GM10248 (cell line): ENCODE results near the gene LASP1.

ENCODE experiments used
- CTCF ChIA-PET: fragments of 300-600 bp; sonication (Branson Sonifier 250); formaldehyde crosslinking; extraction: SDS; loops from one replicate; lab custom pipeline; 2021; ENCODE audit warnings: antibody characterized with exemption; lab: Yijun Ruan, JAX
- POLR2A ChIA-PET: fragments of 350-650 bp; sonication (Branson Sonifier 250); formaldehyde crosslinking; extraction: SDS; loops from one replicate; lab custom pipeline; 2020; ENCODE audit warnings: antibody characterized with exemption; lab: Yijun Ruan, JAX
- DNase-seq: peaks from one replicate; pipeline ENCODE4 v3.0.0; 2012; ENCODE audit errors: extremely low spot score
- CTCF ChIP-seq: IDR thresholded peaks from 2 replicates; pipeline ENCODE4 v1.5.1; 2012; ENCODE audit warnings: mild to moderate bottlenecking, low read depth; ENCODE audit errors: extremely low read depth, missing control alignments, control extremely low read depth

LASP1 gene

GRCh38 chr17:38892620-38893019 lies 22.8 kb downstream of the LASP1 start:
- no peak for DNase-seq
- no peak for TF ChIP-seq CTCF
- ChIA-PET CTCF (no interaction called here), POLR2A (interaction anchor here (0.6 to 1.5 kb wide), 2 partner anchors 23 to 1055 kb away, joined by 4 to 6 read pairs; partner anchors contain the start of gene LASP1)

- TF ChIP-seq CTCF = no peak
- ChIA-PET POLR2A (interaction anchor here (0.6 to 1.5 kb wide), 3 partner anchors 23 to 1056 kb away, joined by 3 to 6 read pairs (median 4); partner anchors contain the start of genes LASP1 and RPL23), CTCF (interaction anchor here (0.9 to 1.7 kb wide), 4 partner anchors 13 to 260 kb away, joined by 3 to 4 read pairs (median 3); no protein-coding TSS in a partner anchor)
- DNase-seq = no peak
Observed at GRCh38 chr17:38893113-38893512, 23.3 kb downstream of the LASP1 start.

GRCh38 chr17:38893607-38894006 lies 23.7 kb downstream of the LASP1 start:
- POLR2A ChIA-PET = interaction anchor here (0.7 to 1.5 kb wide), 2 partner anchors 24 to 40 kb away, joined by 3 to 4 read pairs; partner anchors contain the start of genes LASP1 and RPL23
- CTCF ChIA-PET = interaction anchor here (0.9 to 1.7 kb wide), 4 partner anchors 13 to 259 kb away, joined by 3 to 4 read pairs (median 3); no protein-coding TSS in a partner anchor
- TF ChIP-seq CTCF = no peak
- no peak for DNase-seq

- TF ChIP-seq CTCF = no peak
- POLR2A ChIA-PET = interaction anchor here (0.7 to 1.5 kb wide), 2 partner anchors 25 to 49 kb away, joined by 3 to 4 read pairs; partner anchors contain the start of gene LASP1
- no peak for DNase-seq
- CTCF ChIA-PET = interaction anchor here (0.9 to 1.7 kb wide), 4 partner anchors 12 to 258 kb away, joined by 3 to 4 read pairs (median 3); no protein-coding TSS in a partner anchor
Observed at GRCh38 chr17:38894276-38894675, 24.4 kb downstream of the LASP1 start.

GRCh38 chr17:38896346-38896954 lies 26.6 kb downstream of the LASP1 start:
- CTCF ChIA-PET = interaction anchor here (1.7 to 3.3 kb wide), 2 partner anchors 11 to 29 kb away, joined by 5 to 9 read pairs; partner anchors contain the start of gene LASP1NB
- no peak for DNase-seq
- no peak for TF ChIP-seq CTCF
- POLR2A ChIA-PET = no interaction called here

GRCh38 chr17:38897176-38897575 lies 27.3 kb downstream of the LASP1 start:
- no peak for DNase-seq
- ChIA-PET POLR2A (no interaction called here), CTCF (interaction anchor here (0.6 to 3.3 kb wide), 5 partner anchors 10 to 28 kb away, joined by 3 to 9 read pairs (median 5); partner anchors contain the start of gene LASP1NB)
- TF ChIP-seq CTCF = no peak
